Stimulated activated CD8-positive, alpha-beta memory T cell treated with anti-CD3 and anti-CD28 coated beads, Interleukin-15, amount 100 ng/mL, for 1 hour (primary cell): Measurements from ENCODE around the gene FEV.

ENCODE experiments used
- DNase-seq: peaks from one replicate; pipeline ENCODE4 v3.0.0-alpha.2; 2020; ENCODE audit warnings: low read depth

The FEV gene

GRCh38 chr2:219017201-219017931 is 32.4 kb upstream of the FEV start:
- no peak for DNase-seq

- DNase-seq = no peak
Observed at GRCh38 chr2:219016721-219017120, 31.7 kb upstream of the FEV start.

- no peak for DNase-seq
Observed at GRCh38 chr2:219010873-219011272, 25.9 kb upstream of the FEV start.

GRCh38 chr2:219010162-219010756 is 25.3 kb upstream of the FEV start:
- no peak for DNase-seq

- DNase-seq = no peak
Observed at GRCh38 chr2:219009294-219009693, 24.3 kb upstream of the FEV start.

- no peak for DNase-seq
Observed at GRCh38 chr2:219003979-219004378, 19.0 kb upstream of the FEV start.

GRCh38 chr2:219003267-219003634 is 18.3 kb upstream of the FEV start:
- no peak for DNase-seq

GRCh38 chr2:219002395-219003266 is 17.6 kb upstream of the FEV start:
- no peak for DNase-seq

- no peak for DNase-seq
Observed at GRCh38 chr2:219001577-219002394, 16.8 kb upstream of the FEV start.

GRCh38 chr2:219001100-219001576 is 16.2 kb upstream of the FEV start:
- no peak for DNase-seq

- DNase-seq = no peak
Observed at GRCh38 chr2:219000569-219000960, 15.6 kb upstream of the FEV start.

- no peak for DNase-seq
Observed at GRCh38 chr2:218999881-219000568, 15.0 kb upstream of the FEV start.

GRCh38 chr2:218999021-218999880 is 14.3 kb upstream of the FEV start:
- no peak for DNase-seq

GRCh38 chr2:218998414-218999002 is 13.5 kb upstream of the FEV start:
- DNase-seq = no peak

- DNase-seq = no peak
Observed at GRCh38 chr2:218997731-218998130, 12.7 kb upstream of the FEV start.

- DNase-seq = no peak
Observed at GRCh38 chr2:218996937-218997336, 12.0 kb upstream of the FEV start.

- DNase-seq = peak; percentile 67
Observed at GRCh38 chr2:218995972-218996711, 11.2 kb upstream of the FEV start.

- DNase-seq = no peak
Observed at GRCh38 chr2:218995561-218995960, 10.6 kb upstream of the FEV start.
